Thyroid gland (tissue), 4 donors: ENCODE measurements around the gene FAM229A.
A peak's percentile ranks its signal among the peaks of the same experiment; 100 is the strongest.

Source experiments
- CTCF ChIP-seq, 6 experiments: fragments of 200-600 bp in 3 of 6; fragments of 450-650 bp in 3 of 6; sonication (generic) in 3 of 6; IDR thresholded peaks; one replicate each; pipeline ENCODE4 v1.5.1; 2016 to 2019; ENCODE audit warnings: antibody characterized with exemption in 6 of 6, mild to moderate bottlenecking in 2 of 6, inconsistent platforms in 1 of 6, moderate library complexity in 1 of 6
- POLR2A ChIP-seq, 2 donors: fragments of 450-650 bp; IDR thresholded peaks; one replicate each; pipeline ENCODE4 v1.6.1; 2017; ENCODE audit warnings: antibody characterized with exemption in 2 of 2, mild to moderate bottlenecking in 2 of 2, moderate library complexity in 1 of 2

GRCh38 chr1:32350785-32351398, 11.4 kb downstream of the FAM229A start:
- TF ChIP-seq CTCF (IDR thresholded peaks at IDR 0.05) (peak; percentile 17 to 73 (median 52)), POLR2A (IDR thresholded peaks at IDR 0.05) (no peak)
